ENCODE data around the gene XPC.

The XPC gene

DNA sequence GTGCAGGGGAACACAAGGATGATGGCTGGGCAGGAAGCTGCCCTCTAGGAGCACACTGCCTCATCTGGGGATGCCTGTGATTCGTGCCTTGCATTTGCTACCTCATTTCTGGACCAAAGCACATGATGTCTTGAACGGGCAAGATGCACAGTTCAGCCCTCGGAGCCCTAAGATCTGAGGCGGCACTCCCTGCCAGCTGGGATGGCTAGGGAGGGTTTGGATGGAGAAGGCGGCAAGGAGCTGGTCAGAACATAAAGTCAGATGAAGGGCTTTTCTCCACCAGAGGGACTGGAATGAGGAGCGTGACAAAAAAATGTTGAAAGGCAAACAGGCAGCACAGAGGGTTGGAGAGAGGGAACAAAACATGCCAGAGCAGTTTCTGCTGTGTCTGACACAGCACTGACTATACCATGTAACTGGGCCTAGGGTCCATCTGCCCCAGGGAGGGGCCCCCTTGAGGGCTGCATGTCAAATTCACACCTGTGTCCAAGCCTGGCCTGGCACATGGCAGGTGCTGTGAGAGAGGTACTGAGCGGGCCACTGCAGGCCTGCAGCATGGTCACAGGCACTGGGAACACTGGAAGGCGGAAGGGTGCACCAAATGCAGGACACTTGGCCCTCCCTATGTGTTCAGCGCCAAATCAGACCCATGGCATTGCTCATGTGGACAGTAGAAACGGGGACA is 31.9 kb downstream of the XPC start:
- no peak for DNase-seq

DNA sequence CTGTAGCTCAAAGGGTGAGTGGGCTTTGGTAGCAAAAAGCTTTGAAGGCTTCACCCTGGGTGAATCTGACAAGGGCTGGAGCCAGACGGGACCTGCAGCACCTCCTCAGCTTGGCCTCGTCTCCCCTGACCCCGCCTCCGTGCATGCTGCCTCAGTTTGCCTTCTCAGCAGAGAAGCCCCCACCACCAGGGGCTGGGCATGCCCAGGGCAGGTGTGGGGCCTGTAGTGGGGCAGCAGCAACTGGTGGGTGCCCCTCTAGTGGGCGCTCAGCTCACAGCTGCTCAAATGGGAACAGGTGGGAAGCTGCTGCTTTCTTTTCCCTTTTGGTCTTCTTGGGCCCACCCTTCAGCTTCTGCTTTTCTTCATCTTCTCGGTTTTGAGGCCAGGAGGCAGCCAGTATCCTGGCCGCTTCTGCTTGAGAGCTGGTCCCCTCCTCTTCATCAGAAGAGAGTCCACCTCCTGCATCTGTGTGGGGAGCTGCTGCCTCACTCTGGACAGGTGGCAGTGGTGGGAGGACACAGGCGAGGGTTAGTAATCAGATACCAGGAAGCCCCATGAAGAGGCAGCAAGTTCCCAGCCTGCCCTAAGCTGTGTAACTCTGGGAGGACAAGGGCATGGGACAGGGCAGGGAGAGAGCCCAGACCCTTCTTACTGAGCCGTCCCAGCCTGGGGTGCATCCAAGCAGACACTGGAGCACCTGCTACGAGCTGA is 32.6 kb downstream of the XPC start:
- DNase-seq = no peak

DNA sequence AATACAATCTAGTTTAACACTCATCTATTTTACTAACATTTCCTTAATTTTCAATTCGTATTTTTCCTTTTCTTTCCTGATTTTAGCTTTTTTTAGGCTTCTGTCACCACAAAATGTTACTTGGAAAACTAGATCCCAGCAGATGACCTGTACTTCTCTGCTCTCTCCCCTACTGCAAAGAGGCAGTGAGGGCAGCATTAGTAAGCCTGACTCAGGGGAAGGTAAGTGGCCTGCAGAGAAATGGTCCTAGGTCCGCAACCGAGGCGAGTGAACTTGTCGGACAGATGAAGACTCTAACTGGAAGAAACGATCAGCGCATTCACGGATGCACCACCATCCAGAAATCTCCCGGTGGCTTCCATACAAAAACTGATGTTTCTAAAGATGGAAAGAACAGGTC is 33.2 kb downstream of the XPC start:
- no peak for DNase-seq

DNA sequence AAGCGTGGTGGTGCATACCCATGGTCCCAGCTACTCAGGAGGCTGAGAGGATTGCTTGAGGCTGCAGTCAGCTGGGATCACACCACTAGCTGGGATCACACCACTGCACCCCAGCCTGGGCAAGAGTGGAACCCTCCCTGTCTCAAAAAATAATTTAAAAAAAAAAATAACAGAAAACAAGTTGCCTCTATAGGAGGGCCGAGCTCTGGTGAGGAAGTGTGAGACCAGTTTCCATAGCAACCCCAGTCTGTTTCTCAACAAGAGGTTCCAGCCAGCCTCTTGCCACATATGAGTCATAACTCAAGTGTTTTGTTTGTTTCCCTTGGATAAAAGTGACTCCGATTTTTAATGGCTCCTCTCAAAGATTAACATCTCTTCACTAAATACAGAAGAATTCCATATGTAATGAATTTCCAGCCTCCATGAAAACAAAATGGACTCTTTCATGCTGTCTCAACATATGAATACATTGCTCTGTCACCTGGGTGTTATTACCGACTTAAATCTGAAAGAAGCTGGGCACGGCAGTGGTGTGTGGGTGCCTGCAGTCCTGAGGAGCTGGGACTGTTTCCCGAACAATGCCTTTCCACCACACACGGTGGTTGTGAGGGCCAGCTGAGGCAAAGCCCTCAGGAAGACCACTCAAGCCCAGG is 33.9 kb downstream of the XPC start:
- DNase-seq = peak; percentile 99

DNA sequence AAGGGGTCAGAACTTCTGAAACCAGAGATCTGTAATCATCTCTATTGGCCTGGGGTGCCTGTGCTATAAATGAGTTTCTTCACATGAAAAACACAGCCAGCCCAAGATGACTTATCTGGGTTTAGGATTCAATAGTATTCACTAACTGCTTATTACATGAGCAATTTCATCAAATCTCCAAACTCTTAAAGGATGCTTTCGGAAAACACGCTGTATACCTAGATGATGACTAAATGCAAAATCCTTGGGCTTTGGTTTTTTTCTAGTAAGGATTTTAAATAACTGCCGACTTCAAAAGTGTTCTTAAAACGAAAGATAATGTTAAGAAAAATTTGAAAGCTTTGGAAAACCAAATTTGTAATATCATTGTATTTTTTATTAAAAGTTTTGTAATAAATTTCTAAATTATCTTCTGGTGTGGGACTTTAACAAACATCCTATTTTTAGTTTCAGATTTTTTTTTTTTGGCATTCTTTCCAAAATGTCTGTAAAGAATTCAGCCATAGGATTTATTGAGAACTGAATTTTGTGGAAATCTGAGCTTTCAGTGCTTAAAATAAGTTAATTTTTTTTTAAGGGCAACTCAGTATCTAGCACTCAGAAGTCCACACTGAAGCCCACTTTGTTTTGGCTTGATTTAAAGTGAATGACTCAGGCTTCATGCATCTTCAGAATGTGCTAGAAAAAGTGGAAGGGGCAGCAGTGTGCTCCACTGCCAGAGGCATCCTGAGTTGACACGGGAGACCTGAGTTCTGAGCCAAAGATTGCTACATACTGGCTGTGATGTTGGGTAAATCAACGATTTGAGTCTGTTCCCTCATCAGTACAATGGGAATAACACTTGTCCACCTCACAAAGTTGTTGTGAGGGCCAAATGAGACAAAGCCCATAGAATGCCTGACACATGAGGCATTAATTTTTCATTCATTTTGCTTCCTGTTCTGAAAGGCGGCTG is 34.9 kb downstream of the XPC start:
- DNase-seq = peak; percentile 94

DNA sequence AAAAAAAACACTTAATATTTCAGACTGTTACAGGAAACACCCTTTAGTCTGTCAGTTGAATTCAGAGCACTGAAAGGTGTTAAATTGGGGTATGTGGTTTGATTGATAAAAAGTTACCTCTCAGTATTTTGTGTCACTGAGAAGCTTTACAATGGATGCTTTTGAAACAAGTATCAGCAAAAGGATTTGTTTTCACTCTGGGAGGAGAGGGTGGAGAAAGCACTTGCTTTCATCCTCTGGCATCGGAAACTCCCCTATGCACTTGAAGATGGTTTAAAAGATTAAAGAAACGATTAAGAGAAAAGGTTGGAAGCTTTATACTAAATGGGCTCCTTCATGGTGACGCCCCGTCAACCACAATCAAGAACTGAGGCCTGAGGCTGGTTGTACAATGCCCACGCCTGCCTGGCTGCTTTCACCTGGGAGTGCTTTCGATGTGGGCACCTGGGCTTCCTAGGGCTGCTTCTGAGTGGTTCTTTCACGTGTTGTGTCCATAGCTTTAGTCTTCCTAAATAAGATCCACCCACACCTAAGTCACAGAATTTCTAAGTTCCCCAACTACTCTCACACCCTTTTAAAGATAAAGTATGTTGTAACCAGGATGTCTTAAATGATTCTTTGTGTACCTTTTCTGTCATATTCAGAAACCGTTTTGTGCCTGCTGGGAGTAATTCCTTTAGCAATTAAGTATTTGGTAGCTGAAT is 35.7 kb downstream of the XPC start:
- DNase-seq = no peak

DNA sequence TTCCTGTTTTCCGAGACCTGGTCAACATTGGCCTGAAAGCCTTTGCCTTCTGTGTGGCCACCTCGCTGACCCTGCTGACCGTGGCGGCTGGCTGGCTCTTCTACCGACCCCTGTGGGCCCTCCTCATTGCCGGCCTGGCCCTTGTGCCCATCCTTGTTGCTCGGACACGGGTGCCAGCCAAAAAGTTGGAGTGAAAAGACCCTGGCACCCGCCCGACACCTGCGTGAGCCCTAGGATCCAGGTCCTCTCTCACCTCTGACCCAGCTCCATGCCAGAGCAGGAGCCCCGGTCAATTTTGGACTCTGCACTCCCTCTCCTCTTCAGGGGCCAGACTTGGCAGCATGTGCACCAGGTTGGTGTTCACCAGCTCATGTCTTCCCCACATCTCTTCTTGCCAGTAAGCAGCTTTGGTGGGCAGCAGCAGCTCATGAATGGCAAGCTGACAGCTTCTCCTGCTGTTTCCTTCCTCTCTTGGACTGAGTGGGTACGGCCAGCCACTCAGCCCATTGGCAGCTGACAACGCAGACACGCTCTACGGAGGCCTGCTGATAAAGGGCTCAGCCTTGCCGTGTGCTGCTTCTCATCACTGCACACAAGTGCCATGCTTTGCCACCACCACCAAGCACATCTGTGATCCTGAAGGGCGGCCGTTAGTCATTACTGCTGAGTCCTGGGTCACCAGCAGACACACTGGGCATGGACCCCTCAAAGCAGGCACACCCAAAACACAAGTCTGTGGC is 36.6 kb downstream of the XPC start:
- DNase-seq = no peak

DNA sequence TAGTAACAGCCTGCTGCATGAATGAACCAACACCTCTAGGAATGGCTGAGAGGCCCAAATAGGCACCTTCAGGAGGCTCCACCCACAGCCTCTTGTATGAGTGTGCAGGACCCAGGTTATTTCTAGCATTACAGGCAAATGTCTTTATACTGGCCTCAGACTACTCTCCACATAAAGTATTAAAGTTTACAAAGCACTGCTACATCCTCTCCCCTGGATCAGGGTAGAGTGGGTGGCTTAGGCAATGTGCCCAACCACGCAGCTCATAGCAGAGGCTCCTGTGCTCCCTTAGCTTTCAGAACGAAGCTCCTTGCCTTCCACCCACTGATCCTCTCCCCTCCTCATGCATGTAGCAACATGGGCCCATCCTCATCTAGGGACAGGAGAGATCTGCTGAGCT is 37.3 kb downstream of the XPC start:
- DNase-seq = no peak

DNA sequence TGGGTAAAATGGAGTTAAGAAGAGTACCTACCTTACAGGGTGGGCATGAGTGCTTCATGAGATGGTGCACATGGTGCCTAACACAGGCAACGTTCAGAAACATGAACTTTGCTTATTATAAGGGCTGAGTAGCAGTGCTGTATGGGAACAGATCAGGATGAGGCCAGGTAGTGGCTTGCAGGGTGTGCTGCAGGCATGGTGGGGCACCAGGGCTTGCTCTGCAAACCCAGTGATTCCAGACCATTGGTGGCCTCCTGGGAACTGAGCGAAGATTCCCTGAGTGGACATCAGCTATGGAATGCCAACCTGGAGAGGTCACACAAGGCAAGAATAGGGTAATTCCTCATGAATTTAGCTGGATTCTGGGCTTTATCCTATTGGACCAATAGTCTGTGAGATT is 37.7 kb downstream of the XPC start:
- no peak for DNase-seq

DNA sequence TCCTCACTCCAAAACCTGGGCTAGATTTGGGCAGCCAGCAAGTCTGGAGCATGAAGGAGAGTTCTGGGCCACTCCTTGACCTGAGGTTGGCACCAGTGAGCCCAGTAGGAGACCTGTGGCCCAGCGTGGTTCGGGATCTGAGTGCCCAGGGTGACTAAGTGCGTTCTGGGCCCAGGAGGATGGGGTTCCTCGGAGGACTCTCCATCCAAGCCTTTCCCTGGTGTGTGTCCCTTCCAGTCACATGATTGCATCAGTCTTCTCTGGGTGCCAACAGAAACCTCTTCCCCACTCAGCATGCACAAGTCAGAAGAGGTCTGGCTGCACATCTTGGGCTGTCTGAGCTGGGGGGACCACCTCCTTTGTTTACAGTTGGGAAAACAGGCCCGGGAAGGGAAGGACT is 38.6 kb downstream of the XPC start:
- no peak for DNase-seq

DNA sequence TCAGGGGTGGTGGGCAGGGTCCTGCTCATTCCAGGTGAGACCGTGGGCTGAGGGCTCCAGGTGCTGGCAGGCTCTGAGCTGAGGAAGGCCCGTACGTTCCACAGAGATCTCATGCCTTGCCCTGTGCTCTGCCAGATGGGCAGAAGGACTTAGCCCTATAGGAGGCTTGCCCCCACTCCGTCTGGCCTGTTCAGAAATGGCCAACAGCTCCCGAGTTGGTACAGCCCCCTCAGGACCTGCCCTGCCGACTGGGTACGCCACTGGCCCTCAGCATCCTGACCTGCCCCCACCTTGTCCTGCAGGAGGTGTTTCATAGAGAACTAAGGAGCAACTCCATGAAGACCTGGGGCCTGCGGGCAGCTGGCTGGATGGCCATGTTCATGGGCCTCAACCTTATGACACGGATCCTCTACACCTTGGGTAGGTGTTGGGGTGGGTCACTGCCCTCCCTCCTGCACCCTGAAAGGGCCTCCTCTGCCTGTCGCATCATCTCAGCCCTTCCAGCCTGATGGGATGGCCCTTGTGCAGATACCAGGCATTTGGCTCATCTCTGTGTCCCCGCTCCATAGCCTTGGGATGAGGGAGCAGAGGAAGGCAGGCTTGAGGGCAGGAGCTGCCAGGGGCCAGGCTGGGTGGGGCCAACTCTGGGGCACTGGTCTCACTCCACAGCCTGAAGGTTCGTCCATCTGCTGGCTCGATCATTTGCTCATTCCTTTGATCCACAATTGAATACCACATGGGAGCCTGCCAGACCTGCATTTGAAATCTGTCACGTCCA is 39.3 kb downstream of the XPC start:
- no peak for DNase-seq

DNA sequence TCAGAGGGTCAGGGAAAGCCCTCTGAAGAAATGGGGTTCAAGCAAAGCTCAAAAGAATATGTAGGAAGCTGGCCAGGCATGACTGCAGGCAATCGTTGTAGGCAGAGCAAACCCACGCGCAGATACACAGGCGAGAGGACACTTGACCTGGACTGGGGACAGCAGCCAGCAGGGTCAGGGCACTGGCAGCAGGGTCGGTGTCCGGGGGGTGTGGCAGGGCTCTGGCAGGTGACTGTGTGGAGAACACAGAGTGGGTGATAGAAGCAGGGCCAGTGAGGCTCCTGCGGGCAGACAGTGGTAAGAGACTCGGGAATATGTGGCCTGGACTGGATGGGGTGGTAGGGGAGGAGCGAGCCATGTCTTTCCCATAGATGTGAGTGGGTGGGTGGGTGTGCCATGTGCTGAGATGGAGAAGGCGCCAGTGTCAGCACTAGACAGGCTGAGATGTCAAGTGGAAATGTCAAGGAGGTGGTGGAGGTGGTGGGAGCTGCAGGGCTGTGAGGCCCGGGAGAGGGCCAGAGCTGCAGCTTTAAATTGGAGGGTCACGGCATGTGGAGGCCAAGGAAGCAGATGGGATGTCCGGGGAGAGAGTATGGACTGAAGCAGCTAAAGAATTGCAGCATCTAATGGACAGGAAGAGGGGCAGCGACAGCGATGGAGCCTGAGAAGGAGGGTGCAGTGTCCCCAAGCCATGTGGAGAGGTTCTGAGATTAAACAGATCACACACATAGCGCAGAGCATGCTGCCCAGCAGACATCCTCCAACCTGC is 40.1 kb downstream of the XPC start:
- DNase-seq = no peak

DNA sequence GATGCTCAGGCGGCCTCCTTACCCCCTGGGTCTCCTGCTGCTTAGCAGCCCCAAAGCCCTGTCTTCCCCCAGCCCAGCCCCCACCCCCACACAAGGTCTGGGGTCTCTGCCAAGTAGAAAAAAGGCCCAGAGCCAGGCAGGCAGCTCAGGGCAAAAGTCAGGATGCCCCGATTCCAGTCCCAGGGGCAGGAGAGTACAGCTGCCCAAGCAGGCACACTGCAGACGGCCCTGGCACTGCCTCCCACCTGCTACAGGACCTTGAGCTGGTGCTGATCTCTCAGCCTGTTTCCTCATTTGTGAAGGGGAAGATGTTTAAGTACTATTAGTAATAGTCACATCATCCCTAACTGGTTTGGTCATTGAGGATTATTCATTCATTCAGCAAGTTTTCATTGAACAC is 41.0 kb downstream of the XPC start:
- DNase-seq = no peak

DNA sequence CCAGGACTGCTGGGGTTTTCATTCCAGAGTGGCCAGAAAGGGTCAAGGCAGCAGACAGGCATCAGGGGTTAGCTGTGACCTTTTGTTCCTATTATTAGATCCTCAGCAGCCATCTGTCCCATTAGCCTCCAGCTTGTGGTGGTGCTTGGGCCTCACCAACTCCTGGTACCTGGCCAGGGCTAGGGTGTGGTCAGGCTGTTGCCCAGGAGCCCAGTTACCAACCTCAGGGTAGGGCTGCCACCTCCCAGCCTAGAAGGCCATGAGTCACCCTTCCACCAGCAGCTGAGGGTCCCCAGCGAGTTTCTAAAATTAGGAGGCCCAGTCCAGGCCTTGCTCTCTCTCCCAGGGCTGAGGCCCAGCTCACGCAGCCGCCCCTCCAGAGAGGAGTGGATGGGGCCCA is 41.4 kb downstream of the XPC start:
- DNase-seq = peak; percentile 21

DNA sequence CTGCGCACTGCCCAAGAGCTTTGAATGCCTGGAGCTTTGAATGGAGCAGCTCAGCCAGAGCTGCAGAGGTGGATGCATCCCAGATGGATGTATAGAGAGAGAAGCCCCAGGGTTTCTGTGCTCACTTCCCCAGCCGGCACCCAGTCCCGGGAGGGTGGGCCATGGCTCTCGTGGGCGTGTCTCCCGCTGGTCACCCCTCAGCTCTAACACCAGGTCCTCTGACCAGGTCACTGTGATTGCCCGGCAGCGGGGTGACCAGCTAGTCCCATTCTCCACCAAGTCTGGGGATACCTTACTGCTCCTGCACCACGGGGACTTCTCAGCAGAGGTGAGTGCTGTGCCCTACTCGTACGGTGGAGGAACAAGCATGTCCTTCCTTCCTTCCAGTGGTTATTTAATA is 42.8 kb downstream of the XPC start:
- DNase-seq = no peak

DNA sequence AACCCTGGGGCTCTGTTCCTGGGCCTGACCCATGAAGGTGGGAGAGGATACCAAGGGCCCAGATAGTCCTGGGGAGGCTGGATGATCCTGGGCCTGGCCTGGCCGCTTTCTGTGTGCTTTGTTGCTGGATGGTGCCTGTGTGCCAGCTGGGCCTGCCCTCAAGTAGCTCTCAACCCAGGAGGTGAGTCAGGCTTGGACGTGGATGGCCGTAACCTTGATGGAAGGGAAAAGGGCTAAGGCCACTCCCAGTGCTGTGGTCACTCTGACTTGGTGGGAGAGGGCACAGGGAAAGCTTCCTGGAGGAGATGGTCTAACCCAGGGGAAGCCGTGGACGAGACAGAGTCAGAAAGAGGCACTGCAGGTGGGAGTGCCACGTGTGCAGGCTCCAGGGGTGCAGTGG is 44.1 kb downstream of the XPC start:
- no peak for DNase-seq

DNA sequence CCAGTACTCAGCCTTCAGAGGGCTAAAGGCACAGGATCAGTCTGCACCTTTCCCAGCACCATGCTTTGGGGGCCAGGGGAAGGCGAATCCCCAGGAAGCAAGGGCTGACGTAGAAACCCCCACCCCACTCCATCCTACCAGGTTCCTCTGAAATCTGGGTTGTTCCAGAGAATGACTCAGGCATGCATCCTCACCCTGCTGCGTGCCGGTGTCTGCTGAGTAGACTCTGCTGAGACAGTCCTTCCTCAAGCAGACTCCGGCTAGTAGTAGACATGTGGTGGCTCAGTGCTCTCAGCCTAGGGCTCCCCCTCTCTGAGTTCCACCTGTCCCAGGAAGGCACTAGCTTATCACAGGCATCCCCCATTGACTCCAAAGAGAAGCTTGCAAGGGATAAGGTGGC is 44.5 kb downstream of the XPC start:
- DNase-seq = no peak

DNA sequence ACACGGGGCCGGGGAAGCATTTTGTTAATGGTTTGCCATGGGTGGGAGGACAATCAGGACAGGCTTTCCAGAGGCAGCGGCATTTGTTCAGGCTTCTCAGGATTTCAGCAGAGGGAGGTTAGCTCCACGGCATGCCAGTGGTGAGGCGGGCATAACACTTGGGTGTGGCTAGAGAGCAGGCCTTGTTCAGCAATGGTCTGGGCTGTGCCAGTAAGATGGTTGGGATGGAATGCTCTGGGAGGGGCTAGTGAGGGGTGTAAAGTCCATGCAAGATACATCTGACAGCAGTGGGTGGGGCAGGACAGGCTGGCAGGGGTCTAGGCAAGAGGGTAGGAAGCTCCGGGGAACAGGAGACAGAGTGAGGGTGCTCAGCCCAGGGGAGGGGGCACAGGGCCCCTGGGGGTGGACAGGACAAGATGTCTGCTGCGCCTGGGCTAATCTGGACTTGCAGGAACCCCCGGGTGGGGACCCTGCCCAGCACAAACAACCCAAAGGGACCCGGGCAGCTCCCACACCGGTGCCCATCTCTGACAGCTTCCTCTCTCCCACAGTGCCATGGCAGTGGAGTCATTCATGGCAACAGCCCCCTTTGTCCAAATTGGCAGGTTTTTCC is 45.1 kb downstream of the XPC start:
- no peak for DNase-seq

DNA sequence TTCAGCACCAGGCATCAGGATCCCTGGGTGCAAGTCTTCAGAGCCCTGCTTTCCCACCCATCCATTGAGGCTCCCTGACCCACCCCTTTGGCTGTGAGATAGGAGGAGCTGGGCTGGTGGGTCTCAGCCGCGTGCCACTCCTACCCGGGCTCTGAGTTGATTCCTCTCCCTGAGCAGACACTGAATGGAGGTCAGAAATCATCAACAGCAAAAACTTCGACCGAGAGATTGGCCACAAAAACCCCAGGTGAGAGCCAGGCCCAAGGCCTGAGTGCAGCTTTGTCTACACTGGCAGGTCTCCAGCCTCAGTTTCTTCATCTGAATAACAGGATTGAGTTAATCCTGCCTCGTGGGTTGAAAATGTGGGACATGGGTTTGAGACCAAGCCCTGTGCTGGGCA is 45.7 kb downstream of the XPC start:
- no peak for DNase-seq

All from fibroblast of skin of back (primary cell).